Epithelial cell of esophagus (primary cell): ENCODE data around the gene KIFC1.

Source experiments
- DNase-seq: peaks from one replicate; pipeline ENCODE4 v3.0.0; 2010; ENCODE audit warnings: low read depth
- H3K4me3 ChIP-seq: 2 replicates; pipeline ENCODE4 v1.5.1; 2011; ENCODE audit warnings: mild to moderate bottlenecking, low read length, control low read depth
- CTCF ChIP-seq: IDR thresholded peaks from 2 replicates; pipeline ENCODE4 v1.5.1; 2011; ENCODE audit warnings: low read depth, mild to moderate bottlenecking, low read length, control low read depth, inconsistent platforms; ENCODE audit not compliant: insufficient read depth; ENCODE audit errors: missing control alignments

KIFC1 gene

DNA sequence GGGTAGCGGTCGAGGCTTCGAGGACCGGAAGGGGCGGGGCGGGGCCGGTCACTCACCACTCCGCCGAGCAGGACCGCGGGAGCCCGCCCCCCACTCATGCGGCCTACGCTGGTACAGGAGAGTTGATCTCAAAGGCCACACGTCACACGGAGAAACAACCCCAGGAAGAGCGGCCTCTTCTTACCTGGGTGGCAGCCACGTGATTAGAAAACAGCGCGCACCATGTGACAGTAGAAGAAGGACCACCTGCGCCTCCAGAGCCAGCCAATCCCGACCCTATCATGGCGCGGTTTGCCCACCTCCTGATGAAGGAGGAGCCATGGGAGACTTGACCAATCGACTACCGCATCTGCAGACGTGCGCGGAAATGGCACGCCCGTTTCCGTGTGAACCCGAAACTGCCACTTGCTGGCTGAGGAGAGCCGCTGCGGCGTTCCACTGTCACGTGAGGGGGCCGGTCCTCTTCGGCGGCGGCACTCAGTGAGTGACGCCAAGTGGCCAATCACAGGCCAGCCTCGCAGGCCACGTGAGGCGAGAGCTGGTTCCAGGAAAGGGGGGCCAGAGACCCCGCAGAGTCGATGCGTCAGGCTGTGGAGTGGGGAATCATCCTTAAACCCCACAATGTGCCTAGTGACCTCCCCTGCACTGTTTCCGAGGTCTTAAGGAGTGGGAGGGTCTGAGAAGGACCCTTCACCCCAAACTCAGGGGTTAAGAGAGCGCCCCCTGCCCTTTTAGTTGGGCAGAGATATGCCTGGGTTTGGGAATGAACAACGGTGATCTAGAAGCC lies 26.5 kb downstream of the KIFC1 start, which contains the start of gene CUTA:
CUTA (minus strand) TSS at position 205 of the 787 bp plus-strand sequence; CDS start at position 98, 107 bp downstream.
- H3K4me3 ChIP-seq = peak within 1 kb of the TSS; percentile 98
- TF ChIP-seq CTCF = peak; percentile 33

GRCh38 chr6:33418690-33419291 lies 27.2 kb downstream of the KIFC1 start:
- no peak for DNase-seq
- no peak for TF ChIP-seq CTCF
- peak overlapping the region; percentile 54 for H3K4me3 ChIP-seq

More for the DNA sequence above, 26.5 kb downstream of the KIFC1 start, which contains the start of gene CUTA:
- DNase-seq = peak; percentile 100

- peak within 1 kb of the TSS; percentile 23 for H3K4me3 ChIP-seq
- DNase-seq = no peak
- no peak for TF ChIP-seq CTCF
These were observed 28.2 kb downstream of the KIFC1 start, which contains the start of gene SYNGAP1 for GRCh38 chr6:33419580-33420490. Gene SYNGAP1 (plus strand): TSS chr6:33420065. CDS start chr6:33420265, 200 bp downstream.

GRCh38 chr6:33420491-33421343 lies 29.1 kb downstream of the KIFC1 start:
- no peak overlapping the region for H3K4me3 ChIP-seq
- TF ChIP-seq CTCF = no peak
- DNase-seq = no peak

DNA sequence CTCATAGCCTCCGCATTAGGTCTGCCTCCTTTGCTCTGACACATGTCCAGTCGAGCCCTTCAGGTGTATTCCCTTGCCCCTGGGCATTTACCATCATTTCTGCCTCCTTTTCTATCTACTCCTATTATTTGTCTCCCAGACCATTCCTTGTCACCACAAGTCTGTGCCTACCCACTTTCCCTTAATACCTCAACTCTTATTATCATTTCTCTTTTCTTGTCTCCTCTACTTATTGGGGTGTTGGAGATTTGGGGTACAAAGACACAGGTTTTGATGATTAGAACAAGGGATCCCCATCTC lies 29.7 kb downstream of the KIFC1 start:
- H3K4me3 ChIP-seq = no peak overlapping the region
- no peak for TF ChIP-seq CTCF
- no peak for DNase-seq

DNA sequence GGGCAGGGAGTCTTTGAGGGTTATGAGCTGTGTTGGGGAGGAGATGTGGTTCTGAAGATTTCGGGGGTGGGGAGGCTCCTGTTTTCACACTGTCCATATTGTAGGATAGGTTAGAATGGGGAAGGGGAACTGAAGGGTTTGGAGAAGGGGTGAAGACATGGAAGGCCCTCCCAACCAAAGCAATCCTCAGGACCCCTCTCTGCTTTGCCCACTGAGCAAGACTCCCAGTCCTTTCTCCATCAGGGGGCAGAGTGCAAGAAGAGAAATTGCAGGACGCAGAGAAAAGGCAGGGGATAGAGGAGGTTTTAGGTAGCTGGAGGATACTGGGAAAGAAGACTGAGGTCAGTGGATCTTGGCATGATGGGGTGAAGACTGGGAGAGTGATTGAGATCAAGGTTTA lies 32.2 kb downstream of the KIFC1 start:
- no peak for DNase-seq
- no peak overlapping the region for H3K4me3 ChIP-seq
- TF ChIP-seq CTCF = no peak
